AG09319 (cell line): ENCODE measurements around the gene UBE2F.

Experiments used
- DNase-seq: peaks from one replicate; pipeline ENCODE4 v3.0.0-alpha.2; 2010; ENCODE audit warnings: low read depth; ENCODE audit errors: extremely low read depth
- TF ChIP-seq, protein P1 (sequence below): IDR thresholded peaks from 2 replicates; pipeline ENCODE4 v1.5.1; 2011; ENCODE audit warnings: low read depth, mild to moderate bottlenecking, inconsistent platforms, low read length, moderate library complexity

The UBE2F gene

GRCh38 chr2:237997521-237997920 is 30.7 kb downstream of the UBE2F start:
- no peak for DNase-seq
- TF ChIP-seq, protein P1, sequence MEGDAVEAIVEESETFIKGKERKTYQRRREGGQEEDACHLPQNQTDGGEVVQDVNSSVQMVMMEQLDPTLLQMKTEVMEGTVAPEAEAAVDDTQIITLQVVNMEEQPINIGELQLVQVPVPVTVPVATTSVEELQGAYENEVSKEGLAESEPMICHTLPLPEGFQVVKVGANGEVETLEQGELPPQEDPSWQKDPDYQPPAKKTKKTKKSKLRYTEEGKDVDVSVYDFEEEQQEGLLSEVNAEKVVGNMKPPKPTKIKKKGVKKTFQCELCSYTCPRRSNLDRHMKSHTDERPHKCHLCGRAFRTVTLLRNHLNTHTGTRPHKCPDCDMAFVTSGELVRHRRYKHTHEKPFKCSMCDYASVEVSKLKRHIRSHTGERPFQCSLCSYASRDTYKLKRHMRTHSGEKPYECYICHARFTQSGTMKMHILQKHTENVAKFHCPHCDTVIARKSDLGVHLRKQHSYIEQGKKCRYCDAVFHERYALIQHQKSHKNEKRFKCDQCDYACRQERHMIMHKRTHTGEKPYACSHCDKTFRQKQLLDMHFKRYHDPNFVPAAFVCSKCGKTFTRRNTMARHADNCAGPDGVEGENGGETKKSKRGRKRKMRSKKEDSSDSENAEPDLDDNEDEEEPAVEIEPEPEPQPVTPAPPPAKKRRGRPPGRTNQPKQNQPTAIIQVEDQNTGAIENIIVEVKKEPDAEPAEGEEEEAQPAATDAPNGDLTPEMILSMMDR, result no peak

DNA sequence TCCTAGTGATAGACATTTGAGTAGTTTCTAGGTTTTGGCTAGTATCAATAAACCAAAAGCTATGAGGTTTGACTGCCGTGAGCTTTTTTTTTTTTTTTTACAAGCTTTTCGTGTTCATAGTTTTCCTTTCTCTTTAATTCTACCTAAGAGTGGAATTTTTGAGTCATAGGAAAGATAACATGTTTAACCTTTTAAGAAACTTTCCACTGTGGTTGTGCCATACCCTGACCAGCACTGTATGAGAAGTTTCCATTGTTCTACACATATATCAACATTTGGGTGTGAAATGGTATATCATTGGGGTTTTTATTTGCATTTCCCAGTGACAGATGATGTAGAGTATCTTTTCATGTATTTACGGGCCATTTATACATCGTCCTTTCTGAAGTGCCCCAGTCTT is 31.7 kb downstream of the UBE2F start:
- DNase-seq, result no peak
- TF ChIP-seq, protein P1, result no peak

- DNase-seq, result no peak
- TF ChIP-seq, protein P1, result no peak
Measured at GRCh38 chr2:238003234-238004031, 36.6 kb downstream of the UBE2F start.

DNA sequence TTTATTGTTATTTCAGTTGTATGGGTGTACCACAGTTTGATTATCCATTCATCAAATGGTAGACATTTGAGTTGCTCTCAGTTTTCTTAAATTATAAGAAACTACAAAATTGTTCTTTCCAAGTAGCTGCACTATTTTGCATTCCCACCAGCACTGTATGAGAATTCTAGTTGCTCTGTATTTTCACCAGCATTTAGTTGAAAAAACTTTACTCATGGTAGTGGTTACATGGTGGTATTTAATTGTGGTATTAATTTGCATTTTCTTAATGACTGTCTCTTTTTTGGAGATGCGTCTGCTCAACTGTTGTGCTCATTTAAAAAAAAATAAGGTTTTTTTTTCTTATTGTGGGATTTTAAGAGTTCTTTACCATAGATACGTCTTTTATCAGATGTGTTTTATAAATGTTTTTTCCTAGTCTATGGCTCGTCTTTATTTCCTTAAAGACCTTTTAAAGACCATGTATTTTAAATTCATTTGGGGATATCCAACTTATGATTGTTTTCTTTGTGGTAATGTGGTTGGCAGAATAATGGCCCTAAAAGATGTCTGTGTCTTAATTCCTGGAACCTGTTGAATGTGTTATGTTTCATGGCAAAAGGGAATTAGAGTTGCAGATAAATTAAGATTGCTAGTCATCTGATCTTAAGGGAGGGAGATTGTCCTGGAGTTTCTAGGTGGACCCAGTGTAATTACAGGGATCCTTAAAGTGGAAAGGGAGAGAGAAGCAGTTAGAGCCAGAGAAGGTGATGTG is 37.4 kb downstream of the UBE2F start:
- TF ChIP-seq, protein P1, result no peak
- no peak for DNase-seq

- no peak for DNase-seq
- TF ChIP-seq, protein P1, result no peak
Measured at GRCh38 chr2:238005528-238005927, 38.7 kb downstream of the UBE2F start.

DNA sequence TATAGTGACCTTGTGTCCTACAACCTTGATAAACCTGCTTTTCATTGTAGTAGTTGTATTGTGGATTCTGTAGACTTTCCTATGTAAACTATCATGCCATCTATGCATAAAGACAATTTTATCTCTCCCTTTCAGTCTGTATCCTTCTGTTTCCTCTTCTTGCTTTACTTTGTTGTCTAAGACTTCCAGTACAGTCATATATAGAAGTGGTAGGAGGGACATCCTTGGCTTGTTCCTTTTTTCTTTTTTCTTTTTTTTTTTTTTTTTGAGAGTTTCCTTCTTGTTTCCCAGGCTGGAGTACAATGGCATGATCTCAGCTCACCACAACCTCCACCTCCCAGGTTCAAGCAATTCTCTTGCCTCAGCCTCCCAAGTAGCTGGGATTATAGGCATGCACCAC is 39.7 kb downstream of the UBE2F start:
- TF ChIP-seq, protein P1, result no peak
- DNase-seq, result no peak

DNA sequence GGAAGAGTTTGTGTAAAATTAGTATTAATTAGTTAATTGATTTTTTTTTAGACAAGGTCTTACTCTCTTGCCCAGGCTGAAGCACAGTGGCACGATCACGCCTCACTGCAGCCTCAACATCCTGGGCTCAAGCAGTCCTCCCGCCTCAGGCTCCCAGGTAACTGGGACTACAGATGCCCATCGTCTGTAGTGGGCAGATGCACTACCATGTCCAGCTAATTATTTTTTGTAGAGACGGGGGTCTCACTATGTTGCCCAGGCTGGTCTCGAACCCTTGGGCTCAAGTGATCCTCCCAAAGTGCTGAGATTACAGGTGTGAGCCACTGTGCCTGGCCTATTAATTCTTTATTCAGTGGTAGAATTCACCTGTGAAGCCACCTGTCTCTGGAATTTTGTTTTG is 41.1 kb downstream of the UBE2F start:
- DNase-seq, result no peak
- TF ChIP-seq, protein P1, result no peak
